Panc1 (cell line): ENCODE results near the gene TTC16.

Experiments used
- POLR2AphosphoS5 ChIP-seq: IDR thresholded peaks from 2 replicates; pipeline ENCODE4 v1.6.1; 2012; ENCODE audit warnings: mild to moderate bottlenecking, low read depth, low read length, moderate library complexity
- REST ChIP-seq, 2 experiments: IDR thresholded peaks; 2 replicates each; pipeline ENCODE4 v1.6.1; 2011 to 2012; ENCODE audit warnings: low read depth in 2 of 2, control low read depth in 1 of 2, low read length in 1 of 2, mild to moderate bottlenecking in 1 of 2, moderate library complexity in 1 of 2; ENCODE audit not compliant: insufficient read depth in 1 of 2
- TCF7L2 ChIP-seq: IDR thresholded peaks from 2 replicates; pipeline ENCODE4 v1.6.1; 2011; ENCODE audit warnings: mild to moderate bottlenecking, low read depth, low read length, inconsistent platforms
- TF ChIP-seq, protein P1 (sequence below): fragments of 450-650 bp; IDR thresholded peaks from 2 replicates; pipeline ENCODE4 v1.5.1; 2017; ENCODE audit warnings: mild to moderate bottlenecking

DNA sequence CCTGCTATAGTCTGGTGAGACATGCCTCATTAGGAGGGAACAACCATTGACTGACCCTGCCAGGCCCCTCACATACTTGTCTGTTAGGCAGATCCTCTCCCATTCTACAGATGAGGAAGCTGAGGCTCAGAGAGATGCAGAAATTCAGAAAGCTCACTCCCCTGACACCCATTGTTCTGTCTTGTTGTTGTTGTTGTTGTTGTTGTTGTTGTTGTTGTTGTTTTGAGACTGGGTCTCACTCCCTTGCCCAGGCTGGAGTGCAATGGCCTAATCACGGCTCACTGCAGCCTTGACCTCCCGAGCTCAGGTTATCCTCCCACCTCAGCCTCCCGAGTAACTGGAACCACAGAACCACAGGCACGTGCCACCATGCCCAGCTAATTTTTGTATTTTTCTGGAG is 22.2 kb upstream of the TTC16 start:
- TF ChIP-seq, protein P1, sequence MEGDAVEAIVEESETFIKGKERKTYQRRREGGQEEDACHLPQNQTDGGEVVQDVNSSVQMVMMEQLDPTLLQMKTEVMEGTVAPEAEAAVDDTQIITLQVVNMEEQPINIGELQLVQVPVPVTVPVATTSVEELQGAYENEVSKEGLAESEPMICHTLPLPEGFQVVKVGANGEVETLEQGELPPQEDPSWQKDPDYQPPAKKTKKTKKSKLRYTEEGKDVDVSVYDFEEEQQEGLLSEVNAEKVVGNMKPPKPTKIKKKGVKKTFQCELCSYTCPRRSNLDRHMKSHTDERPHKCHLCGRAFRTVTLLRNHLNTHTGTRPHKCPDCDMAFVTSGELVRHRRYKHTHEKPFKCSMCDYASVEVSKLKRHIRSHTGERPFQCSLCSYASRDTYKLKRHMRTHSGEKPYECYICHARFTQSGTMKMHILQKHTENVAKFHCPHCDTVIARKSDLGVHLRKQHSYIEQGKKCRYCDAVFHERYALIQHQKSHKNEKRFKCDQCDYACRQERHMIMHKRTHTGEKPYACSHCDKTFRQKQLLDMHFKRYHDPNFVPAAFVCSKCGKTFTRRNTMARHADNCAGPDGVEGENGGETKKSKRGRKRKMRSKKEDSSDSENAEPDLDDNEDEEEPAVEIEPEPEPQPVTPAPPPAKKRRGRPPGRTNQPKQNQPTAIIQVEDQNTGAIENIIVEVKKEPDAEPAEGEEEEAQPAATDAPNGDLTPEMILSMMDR = no peak
- TF ChIP-seq POLR2AphosphoS5 (no peak), REST (IDR thresholded peaks at IDR 0.05; ENCODE audit: insufficient read depth in 1 of 2, low read depth in 2 of 2, low read length in 1 of 2) (no peak), TCF7L2 (no peak)
